Caco-2 (cell line): Measurements from ENCODE around the gene TBCCD1. TPM values are rescaled to one million over a fixed set of nuclear protein-coding genes. Genes with fewer than 3 reads are reported as not detected.

Experiments
- BruUV-seq: library from RNA; stranded (reverse); fragments of 400-500 nt; replicated peaks from 2 replicates; lab custom pipeline; 2021; lab: Mats Ljungman, UMichigan
- CTCF ChIA-PET: fragments of 300-600 bp; sonication (Branson Sonifier 250); formaldehyde crosslinking; loops from one replicate; lab custom pipeline; 2022; ENCODE audit warnings: antibody characterized with exemption; lab: Charles Lee
- POLR2A ChIA-PET: fragments of 300-600 bp; sonication (Branson Sonifier 250); formaldehyde crosslinking; loops from one replicate; lab custom pipeline; 2022; ENCODE audit warnings: antibody characterized with exemption; lab: Charles Lee
- DNase-seq, 2 experiments: peaks; one replicate each; pipeline versions ENCODE4 v3.0.0 to v3.0.0-alpha.2; 2020 to 2022
- H3K27me3 ChIP-seq: replicated peaks from 2 replicates; pipeline ENCODE4 v1.6.0; 2011; ENCODE audit warnings: low read length; ENCODE audit not compliant: control insufficient read depth, insufficient read depth
- H3K36me3 ChIP-seq: 2 replicates; pipeline ENCODE4 v1.5.1; 2011; ENCODE audit warnings: low read length; ENCODE audit not compliant: control insufficient read depth, insufficient read depth
- H3K4me1 ChIP-seq: fragments of 250-450 bp; sonication (Bioruptor Pico); 2 replicates; pipeline ENCODE4 v1.5.1; 2020; ENCODE audit warnings: mild to moderate bottlenecking
- H3K4me3 ChIP-seq: 2 replicates; pipeline ENCODE4 v1.5.1; 2011; ENCODE audit warnings: low read depth, mild to moderate bottlenecking, control low read depth, low read length
- H3K9me3 ChIP-seq: fragments of 250-450 bp; sonication (Bioruptor Pico); 2 replicates; pipeline ENCODE4 v1.5.1; 2020; ENCODE audit warnings: mild to moderate bottlenecking, moderate library complexity
- H3K27ac Mint-ChIP-seq: one replicate; pipeline ENCODE4 v1.8.0; 2022; ENCODE audit warnings: mixed read lengths; ENCODE audit not compliant: unreplicated experiment
- H3K27me3 Mint-ChIP-seq: one replicate; pipeline ENCODE4 v1.8.0; 2022; ENCODE audit warnings: mixed read lengths; ENCODE audit not compliant: insufficient read depth, unreplicated experiment
- H3K36me3 Mint-ChIP-seq: one replicate; pipeline ENCODE4 v1.8.0; 2022; ENCODE audit warnings: mild to moderate bottlenecking, mixed read lengths; ENCODE audit not compliant: insufficient read depth, unreplicated experiment
- H3K4me1 Mint-ChIP-seq: one replicate; pipeline ENCODE4 v1.8.0; 2022; ENCODE audit warnings: low read depth, mixed read lengths; ENCODE audit not compliant: unreplicated experiment
- H3K4me3 Mint-ChIP-seq: one replicate; pipeline ENCODE4 v1.8.0; 2022; ENCODE audit warnings: mild to moderate bottlenecking, moderate library complexity, mixed read lengths; ENCODE audit not compliant: unreplicated experiment
- H3K9me3 Mint-ChIP-seq: one replicate; pipeline ENCODE4 v1.8.0; 2022; ENCODE audit warnings: mixed read lengths; ENCODE audit not compliant: unreplicated experiment
- CTCF ChIP-seq, 2 experiments: fragments of 200-600 bp in 1 of 2; IDR thresholded peaks; 1 replicate in 1 of 2; 2 replicates in 1 of 2; pipeline versions ENCODE4 v1.5.1 to v1.8.0; 2011 to 2022; ENCODE audit warnings: antibody characterized with exemption in 1 of 2, control low read depth in 1 of 2, inconsistent platforms in 1 of 2, low read depth in 1 of 2, low read length in 1 of 2, mild to moderate bottlenecking in 1 of 2, moderate library complexity in 1 of 2; ENCODE audit not compliant: insufficient read depth in 1 of 2, severe bottlenecking in 1 of 2, unreplicated experiment in 1 of 2
- intact Hi-C: fragments of 100-400 bp; cut with micrococcal nuclease; formaldehyde crosslinking; loops from one replicate; pipeline ENCODE4 v1.10.0; 2022; ENCODE audit not compliant: unreplicated experiment
- total RNA-seq: library from RNA; stranded (reverse); gene quantifications from 2 replicates; pipeline ENCODE4 v1.2.3, GENCODE V29; 2022

TBCCD1 gene
- total RNA-seq, 1 experiment from 2014 or later, result 14.7 TPM

DNA sequence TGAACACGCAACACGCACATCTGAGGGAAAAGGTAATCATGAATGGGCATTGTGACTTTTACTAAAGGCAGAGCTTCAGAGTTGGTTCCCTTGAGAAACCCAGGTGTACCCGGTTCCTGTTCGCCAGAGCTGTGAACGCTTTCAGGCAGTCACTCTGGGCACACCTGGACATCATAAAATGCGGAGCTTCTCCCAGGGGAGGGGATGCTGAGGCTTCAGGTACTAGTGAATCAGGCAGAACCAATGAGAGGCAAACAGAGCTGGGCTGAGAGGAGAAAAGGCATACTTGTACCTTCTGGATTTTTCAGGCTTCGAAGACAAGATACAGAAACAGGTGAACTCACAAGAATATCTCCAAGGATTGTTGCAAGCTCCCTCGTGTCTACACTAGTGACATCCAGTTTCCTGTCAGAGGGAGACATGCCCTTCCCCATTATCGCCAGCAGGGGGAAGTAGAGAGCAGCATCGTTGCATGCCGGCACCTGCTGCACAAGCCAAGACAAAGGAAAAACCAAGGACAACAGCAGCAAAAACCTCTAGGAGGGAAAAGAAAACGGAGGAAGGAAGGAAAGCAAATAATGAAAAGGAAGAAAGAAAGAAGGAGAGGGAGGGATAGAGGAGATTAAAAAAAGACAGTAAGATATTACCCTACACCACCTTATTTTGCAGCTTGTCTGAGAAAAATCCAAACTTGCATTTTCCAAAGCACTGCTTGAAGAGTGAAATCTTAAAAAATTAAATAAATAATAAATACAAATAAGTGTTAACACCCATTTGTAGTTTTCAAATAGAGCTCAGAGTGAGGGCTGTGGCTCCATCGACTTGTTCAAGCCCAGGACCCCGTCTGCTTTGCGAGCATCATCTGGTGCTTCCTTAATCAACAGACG, 47.7 kb upstream of the TBCCD1 start:
- Mint-ChIP-seq H3K27me3 (no peaks in the 10 kb centered on the region), H3K4me1 (peaks cover 26% of the 10 kb centered on the region), H3K4me3 (peak overlapping the region; percentile 6), H3K36me3 (peaks cover 6% of the 10 kb centered on the region), H3K27ac (peak overlapping the region; percentile 6), H3K9me3 (no peaks in the 10 kb centered on the region)
- peaks cover 14% of the 10 kb centered on the region; the same call in 1 of the 2 replicates for H3K4me1 ChIP-seq
- CTCF ChIA-PET, result interaction anchor here (0.6 to 3.2 kb wide), 18 partner anchors 14 to 531 kb away, joined by 3 to 14 read pairs (median 4); partner anchors contain the start of genes DNAJB11, EIF4A2 and KNG1
- TF ChIP-seq CTCF (IDR thresholded peaks at IDR 0.05; ENCODE audit: insufficient read depth in 1 of 2, low read depth in 1 of 2, low read length in 1 of 2, severe bottlenecking in 1 of 2, unreplicated experiment in 1 of 2), result peak; percentile 93 to 94
- no peaks in the 10 kb centered on the region for H3K27me3 ChIP-seq
- no TSS peak for BruUV-seq
- peak overlapping the region; percentile 33 for H3K4me3 ChIP-seq
- peak; percentile 75 to 87 for DNase-seq
- H3K36me3 ChIP-seq, result 0 out of 2 replicates have a peak, but pooled peaks cover 4% of the 10 kb centered on the region
- intact Hi-C loops, result loop anchor here (1.0 kb wide), 4 partner anchors 26 to 206 kb away; no protein-coding TSS in a partner anchor
- POLR2A ChIA-PET, result interaction anchor here (0.5 to 1.3 kb wide), 4 partner anchors 47 to 985 kb away, joined by 3 read pairs; partner anchors contain the start of genes EIF4A2 and TBCCD1
- H3K9me3 ChIP-seq, result no peaks in the 10 kb centered on the region

- H3K27me3 ChIP-seq, result no peaks in the 10 kb centered on the region
- BruUV-seq, result no TSS peak
- POLR2A ChIA-PET, result interaction anchor here (0.5 to 1.3 kb wide), 4 partner anchors 47 to 984 kb away, joined by 3 read pairs; partner anchors contain the start of genes EIF4A2 and TBCCD1
- Mint-ChIP-seq H3K36me3 (peaks cover 6% of the 10 kb centered on the region), H3K4me3 (peak overlapping the region; percentile 10), H3K4me1 (peaks cover 26% of the 10 kb centered on the region), H3K27ac (no peak overlapping the region), H3K27me3 (no peaks in the 10 kb centered on the region), H3K9me3 (peaks cover under 1% of the 10 kb centered on the region)
- H3K36me3 ChIP-seq, result 0 out of 2 replicates have a peak, but pooled peaks cover 4% of the 10 kb centered on the region
- CTCF ChIA-PET, result interaction anchor here (0.6 to 3.2 kb wide), 18 partner anchors 14 to 530 kb away, joined by 3 to 14 read pairs (median 4); partner anchors contain the start of genes DNAJB11, EIF4A2 and KNG1
- TF ChIP-seq CTCF (IDR thresholded peaks at IDR 0.05; ENCODE audit: insufficient read depth in 1 of 2, low read depth in 1 of 2, low read length in 1 of 2, severe bottlenecking in 1 of 2, unreplicated experiment in 1 of 2), result no peak
- H3K9me3 ChIP-seq, result no peaks in the 10 kb centered on the region
- intact Hi-C loops, result loop anchor here (1.0 kb wide), 2 partner anchors 25 to 63 kb away; no protein-coding TSS in a partner anchor
- peaks cover 14% of the 10 kb centered on the region; the same call in 1 of the 2 replicates for H3K4me1 ChIP-seq
- H3K4me3 ChIP-seq, result peak overlapping the region; percentile 33
- no peak for DNase-seq
Measured at GRCh38 chr3:186614266-186614596, 47.1 kb upstream of the TBCCD1 start.
